Stimulated activated CD4-positive, alpha-beta T cell treated with anti-CD3 and anti-CD28 coated beads, Interleukin-4, amount 100 ng/mL, for 1 hour (primary cell): ENCODE measurements around the gene PADI3.
"Not testable (repeated sequence)": the region's sequence is repeated elsewhere in the genome, so short reads cannot be mapped to it uniquely, and the experiment has no call there.

Experiments used
- DNase-seq: peaks from one replicate; pipeline ENCODE4 v3.0.0-alpha.2; 2020

The PADI3 gene

GRCh38 chr1:17305576-17306095 lies 56.7 kb downstream of the PADI3 start:
- DNase-seq, result no peak

- DNase-seq, result no peak
These were observed 57.5 kb downstream of the PADI3 start for GRCh38 chr1:17306407-17306806.

GRCh38 chr1:17306921-17307320 lies 58.0 kb downstream of the PADI3 start:
- DNase-seq, result no peak

GRCh38 chr1:17307329-17307728 lies 58.4 kb downstream of the PADI3 start:
- DNase-seq, result no peak

- no peak for DNase-seq
These were observed 59.0 kb downstream of the PADI3 start, which contains the start of gene PADI4 for GRCh38 chr1:17307946-17308345. Gene PADI4, plus strand, starts transcription at chr1:17308197. Its CDS starts 26 bp downstream, at chr1:17308223.

GRCh38 chr1:17308593-17308992 lies 59.7 kb downstream of the PADI3 start:
- DNase-seq, result no peak

GRCh38 chr1:17309426-17310067 lies 60.6 kb downstream of the PADI3 start:
- no peak for DNase-seq

GRCh38 chr1:17310068-17310640 lies 61.3 kb downstream of the PADI3 start:
- no peak for DNase-seq

- DNase-seq, result no peak
These were observed 64.8 kb downstream of the PADI3 start for GRCh38 chr1:17313530-17314309.

- no peak for DNase-seq
These were observed 65.6 kb downstream of the PADI3 start for GRCh38 chr1:17314491-17314971.

GRCh38 chr1:17315542-17316130 lies 66.7 kb downstream of the PADI3 start:
- DNase-seq, result no peak

GRCh38 chr1:17316704-17317103 lies 67.8 kb downstream of the PADI3 start:
- DNase-seq, result no peak

GRCh38 chr1:17318262-17318661 lies 69.4 kb downstream of the PADI3 start:
- no peak for DNase-seq

GRCh38 chr1:17319561-17320350 lies 70.9 kb downstream of the PADI3 start:
- no peak for DNase-seq

GRCh38 chr1:17321857-17322390 lies 73.0 kb downstream of the PADI3 start:
- not testable (repeated sequence) for DNase-seq

- DNase-seq, result no peak
These were observed 80.0 kb downstream of the PADI3 start for GRCh38 chr1:17328855-17329254.

GRCh38 chr1:17329610-17330009 lies 80.7 kb downstream of the PADI3 start:
- DNase-seq, result no peak

GRCh38 chr1:17330856-17331255 lies 82.0 kb downstream of the PADI3 start:
- no peak for DNase-seq

- DNase-seq, result no peak
These were observed 84.2 kb downstream of the PADI3 start for GRCh38 chr1:17333081-17333480.
